SK-N-SH (cell line): ENCODE measurements around the gene TBX1. TPM values are rescaled to one million over a fixed set of nuclear protein-coding genes. Genes with fewer than 3 reads are reported as not detected.

Experiments used
- CTCF ChIA-PET: fragments of 300-600, 350-600 bp; formaldehyde crosslinking; extraction: SDS; loops from one replicate; lab custom pipeline; 2021; lab: Yijun Ruan, JAX
- POLR2A ChIA-PET: fragments of 350-600 bp; sonication (Branson Sonifier 250); formaldehyde crosslinking; extraction: SDS; loops from one replicate; lab custom pipeline; 2020; ENCODE audit warnings: antibody characterized with exemption, inconsistent platforms; lab: Yijun Ruan, JAX
- DNase-seq: peaks from one replicate; pipeline ENCODE4 v3.0.0; 2012
- H2AFZ ChIP-seq: fragments of 200-600 bp; sonication (generic); 2 replicates; pipeline ENCODE4 v1.8.1; 2016; ENCODE audit warnings: antibody characterized with exemption, mild to moderate bottlenecking, low read depth
- H3F3A ChIP-seq: fragments of 200-600 bp; sonication (generic); replicated peaks from 2 replicates; pipeline ENCODE3; 2016; ENCODE audit warnings: antibody characterized with exemption, mild to moderate bottlenecking; ENCODE audit not compliant: insufficient read depth
- H3K27ac ChIP-seq, 2 experiments: fragments of 200-500 bp in 1 of 2; fragments of 200-600 bp in 1 of 2; sonication (Bioruptor generic) in 1 of 2; sonication (generic), shearing (Covaris generic) in 1 of 2; 2 replicates each; pipeline versions ENCODE4 v1.5.1 to v1.6.1; 2014 to 2016; ENCODE audit warnings: low read depth in 2 of 2, inconsistent platforms in 1 of 2, low read length in 1 of 2, mild to moderate bottlenecking in 1 of 2, mixed read lengths in 1 of 2
- H3K27me3 ChIP-seq: fragments of 200-600 bp; sonication (generic), shearing (Covaris generic); 2 replicates; pipeline ENCODE4 v1.6.1; 2016; ENCODE audit warnings: mixed run types; ENCODE audit not compliant: insufficient read depth
- H3K36me3 ChIP-seq, 2 experiments: fragments of 200-500 bp in 1 of 2; fragments of 200-600 bp in 1 of 2; sonication (Bioruptor generic) in 1 of 2; sonication (generic) in 1 of 2; replicated peaks in 1 of 2; 2 replicates each; pipeline versions ENCODE3 to v1.5.1; 2014 to 2016; ENCODE audit warnings: low read length in 1 of 2, mild to moderate bottlenecking in 1 of 2; ENCODE audit not compliant: insufficient read depth in 2 of 2, control insufficient read depth in 1 of 2
- H3K4me1 ChIP-seq, 2 experiments: fragments of 200-500 bp in 1 of 2; fragments of 200-600 bp in 1 of 2; sonication (Bioruptor generic) in 1 of 2; sonication (generic), shearing (Covaris generic) in 1 of 2; 2 replicates each; pipeline versions ENCODE4 v1.5.1 to v1.6.1; 2014 to 2016; ENCODE audit warnings: low read depth in 1 of 2, low read length in 1 of 2, mixed run types in 1 of 2; ENCODE audit not compliant: insufficient read depth in 2 of 2, control insufficient read depth in 1 of 2
- H3K4me2 ChIP-seq: fragments of 200-600 bp; sonication (generic), shearing (Covaris generic); 2 replicates; pipeline ENCODE4 v1.6.1; 2017; ENCODE audit warnings: mixed run types
- H3K4me3 ChIP-seq, 2 experiments: fragments of 200-500 bp in 1 of 2; fragments of 200-600 bp in 1 of 2; sonication (Bioruptor generic) in 1 of 2; sonication (generic), shearing (Covaris generic) in 1 of 2; 2 replicates each; pipeline versions ENCODE4 v1.5.1 to v1.8.1; 2014 to 2016; ENCODE audit warnings: low read depth in 2 of 2, inconsistent platforms in 1 of 2, low read length in 1 of 2, mild to moderate bottlenecking in 1 of 2, mixed read lengths in 1 of 2, moderate library complexity in 1 of 2
- H3K79me2 ChIP-seq: fragments of 200-600 bp; sonication (generic); 2 replicates; pipeline ENCODE4 v1.8.1; 2017; ENCODE audit warnings: mild to moderate bottlenecking; ENCODE audit not compliant: insufficient read depth
- H3K9ac ChIP-seq: fragments of 200-600 bp; sonication (generic); 2 replicates; pipeline ENCODE4 v1.6.1; 2017; ENCODE audit warnings: mixed run types
- H3K9me2 ChIP-seq: fragments of 200-600 bp; sonication (generic); 2 replicates; pipeline ENCODE4 v1.6.1; 2017; ENCODE audit warnings: mixed run types
- H3K9me3 ChIP-seq: fragments of 200-600 bp; sonication (generic); 2 replicates; pipeline ENCODE4 v1.6.1; 2017; ENCODE audit warnings: mixed run types, mild to moderate bottlenecking, moderate library complexity
- H4K20me1 ChIP-seq: fragments of 200-600 bp; sonication (generic); 2 replicates; pipeline ENCODE4 v1.6.1; 2017; ENCODE audit warnings: mild to moderate bottlenecking, mixed run types; ENCODE audit not compliant: insufficient read depth
- CTCF ChIP-seq: fragments of 200-600 bp; sonication (generic); IDR thresholded peaks from 2 replicates; pipeline ENCODE4 v1.6.1; 2017; ENCODE audit warnings: antibody characterized with exemption, mild to moderate bottlenecking, moderate library complexity
- ELF1 ChIP-seq: IDR thresholded peaks from 2 replicates; pipeline ENCODE4 v1.4.0; 2012
- FOSL2 ChIP-seq: IDR thresholded peaks from 2 replicates; pipeline ENCODE4 v1.4.0; 2012; ENCODE audit warnings: low read depth, mild to moderate bottlenecking, moderate library complexity, borderline replicate concordance
- GABPA ChIP-seq: IDR thresholded peaks from 2 replicates; pipeline ENCODE4 v1.4.0; 2012; ENCODE audit warnings: low read depth, mild to moderate bottlenecking
- GATA2 ChIP-seq: sonication (generic); formaldehyde crosslinking; IDR thresholded peaks from 2 replicates; pipeline ENCODE4 v1.5.0; 2020; ENCODE audit warnings: mild to moderate bottlenecking, missing genetic modification reagents
- MAX ChIP-seq: IDR thresholded peaks from 2 replicates; pipeline ENCODE4 v1.4.0; 2012; ENCODE audit warnings: low read depth
- MXI1 ChIP-seq: IDR thresholded peaks from 2 replicates; pipeline ENCODE4 v1.6.1; 2012; ENCODE audit warnings: mild to moderate bottlenecking, low read depth, low read length, improper control_type of control experiment
- NFIC ChIP-seq: IDR thresholded peaks from 2 replicates; pipeline ENCODE4 v1.4.0; 2012; ENCODE audit warnings: borderline replicate concordance
- NRF1 ChIP-seq: IDR thresholded peaks from 2 replicates; pipeline ENCODE4 v1.6.1; 2012; ENCODE audit warnings: low read depth, mild to moderate bottlenecking, low read length
- POLR2AphosphoS5 ChIP-seq: IDR thresholded peaks from 2 replicates; pipeline ENCODE4 v1.6.1; 2012; ENCODE audit warnings: low read depth, low read length
- RAD21 ChIP-seq: IDR thresholded peaks from 2 replicates; pipeline ENCODE4 v1.6.1; 2012; ENCODE audit warnings: mild to moderate bottlenecking, low read length
- RCOR1 ChIP-seq: fragments of 150-350 bp; IDR thresholded peaks from 2 replicates; pipeline ENCODE4 v1.6.1; 2017; ENCODE audit warnings: antibody characterized with exemption, low read length
- TAF1 ChIP-seq: IDR thresholded peaks from 2 replicates; pipeline ENCODE4 v1.6.1; 2012; ENCODE audit warnings: low read depth, mild to moderate bottlenecking, low read length, moderate library complexity, borderline replicate concordance
- YY1 ChIP-seq: IDR thresholded peaks from 2 replicates; pipeline ENCODE4 v1.4.0; 2012; ENCODE audit warnings: low read depth, mild to moderate bottlenecking
- WGBS: methylation state at CpG from one replicate; pipeline ENCODE4 v1.1.6; 2017; ENCODE audit warnings: low lambda C conversion rate; 5-methylcytosine and 5-hydroxymethylcytosine counted together
- polyA plus RNA-seq, 3 experiments: library from polyadenylated mRNA; depleted of rRNA; stranded (reverse); fragments of >200 nt; gene quantifications; 2 replicates each; pipeline ENCODE4 v1.2.3, GENCODE V29; 2012

Gene TBX1
- polyA plus RNA-seq, 1 of the 3 experiments (the other 2 are of a cell fraction): not detected

GRCh38 chr22:19786264-19786585 is 25.6 kb downstream of the TBX1 start:
- H3F3A ChIP-seq: no peaks in the 10 kb centered on the region
- no peak overlapping the region for H3K4me2 ChIP-seq
- H3K4me1 ChIP-seq: no peaks in the 10 kb centered on the region
- no peak overlapping the region for H2AFZ ChIP-seq
- 86% methylated on average over 3 of the region's 6 CpGs for WGBS
- no peak overlapping the region for H3K9ac ChIP-seq
- peaks cover 0 to 3% of the 10 kb centered on the region in 2 experiments for H3K36me3 ChIP-seq
- no peak for DNase-seq
- H3K79me2 ChIP-seq: no peaks in the 10 kb centered on the region
- no peaks in the 10 kb centered on the region for H3K27me3 ChIP-seq
- no peak for TF ChIP-seq MXI1
- TF ChIP-seq RCOR1: no peak
- no peak overlapping the region for H3K27ac ChIP-seq
- H4K20me1 ChIP-seq: no peaks in the 10 kb centered on the region
- ChIA-PET POLR2A (no interaction called here), CTCF (interaction anchor here (0.8 to 2.7 kb wide), 7 partner anchors 10 to 124 kb away, joined by 3 to 9 read pairs (median 4); no protein-coding TSS in a partner anchor)
- peaks cover 4% of the 10 kb centered on the region; the same call in 1 of the 2 replicates for H3K9me3 ChIP-seq
- H3K4me3 ChIP-seq: no peak overlapping the region
- H3K9me2 ChIP-seq: no peaks in the 10 kb centered on the region

GRCh38 chr22:19786959-19787848 is 26.6 kb downstream of the TBX1 start:
- Histone ChIP-seq H3K4me2 (no peak overlapping the region), H4K20me1 (no peaks in the 10 kb centered on the region), H3F3A (no peaks in the 10 kb centered on the region), H2AFZ (no peak overlapping the region), H3K4me1 (no peaks in the 10 kb centered on the region), H3K9me2 (no peaks in the 10 kb centered on the region), H3K79me2 (no peaks in the 10 kb centered on the region), H3K4me3 (no peak overlapping the region), H3K27me3 (no peaks in the 10 kb centered on the region), H3K36me3 (peaks cover 0 to 3% of the 10 kb centered on the region in 2 experiments)
- WGBS: 95% methylated on average over 15 of the region's 28 CpGs
- no peak for DNase-seq
- ChIA-PET POLR2A (interaction anchor here (1.0 kb wide), 1 partner anchor 11 kb away, joined by 3 read pairs; no protein-coding TSS in a partner anchor), CTCF (interaction anchor here (1.2 to 2.7 kb wide), 4 partner anchors 11 to 123 kb away, joined by 3 to 9 read pairs (median 4); no protein-coding TSS in a partner anchor)
- TF ChIP-seq NRF1 (no peak), GATA2 (CRISPR knock-in tag) (no peak), GABPA (no peak), RAD21 (no peak), MXI1 (no peak), ELF1 (no peak), CTCF (no peak), MAX (no peak), POLR2AphosphoS5 (no peak), FOSL2 (no peak), NFIC (no peak), YY1 (no peak), TAF1 (no peak)
- TF ChIP-seq, all 33 proteins: peak for 0
- Histone ChIP-seq H3K9ac (no peak overlapping the region), H3K27ac (no peak overlapping the region), H3K9me3 (peaks cover 3% of the 10 kb centered on the region; the same call in 1 of the 2 replicates)
